Measurements from ENCODE around the gene STRN4.
"Not testable (repeated sequence)": the region's sequence is repeated elsewhere in the genome, so short reads cannot be mapped to it uniquely, and the experiment has no call there.

STRN4 gene

DNA sequence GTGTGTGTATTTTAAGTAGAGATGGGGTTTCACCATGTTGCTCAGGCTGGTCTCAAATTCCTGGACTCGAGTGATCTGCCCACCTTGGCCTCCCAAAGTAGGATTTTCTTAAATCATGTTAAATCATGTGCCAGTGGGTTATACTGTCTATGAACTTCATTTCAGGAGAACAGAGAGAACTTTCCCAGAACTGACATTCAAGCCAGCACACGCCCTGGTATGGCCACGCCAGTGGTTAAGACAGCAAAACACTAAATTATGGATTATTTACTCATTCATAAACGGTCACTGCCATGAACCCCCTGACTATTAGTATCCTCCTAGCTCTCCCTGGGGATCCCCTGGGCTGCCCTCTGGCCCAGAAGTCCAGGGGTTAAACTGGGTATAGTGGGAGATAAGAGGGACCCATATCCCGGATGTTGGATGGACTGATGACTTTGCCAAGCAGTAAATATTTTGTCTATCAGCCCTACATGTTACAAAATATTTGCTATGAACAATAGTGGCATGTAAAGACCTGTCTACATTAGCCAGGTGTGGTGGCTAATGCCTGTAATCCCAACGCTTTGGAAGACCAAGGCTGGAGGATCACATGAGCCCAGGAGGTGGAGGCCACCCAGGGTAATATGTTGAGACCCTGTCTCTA, 16.1 kb upstream of the STRN4 start:
- no peak for DNase-seq
- Histone ChIP-seq H3K27me3 (no peaks in the 10 kb centered on the region), H3K4me3 (ENCODE audit: low read depth, low read length) (no peak overlapping the region), H3K36me3 (peaks cover 3% of the 10 kb centered on the region; the same call in 1 of the 2 replicates), H3K9me3 (no peaks in the 10 kb centered on the region), H3K4me1 (no peaks in the 10 kb centered on the region)
- TF ChIP-seq CTCF (IDR thresholded peaks at IDR 0.05; ENCODE audit: low read depth, low read length) = no peak

GRCh38 chr19:46761418-46761831, 15.2 kb upstream of the STRN4 start:
- Histone ChIP-seq H3K4me3 (ENCODE audit: low read depth, low read length) (no peak overlapping the region), H3K27me3 (no peaks in the 10 kb centered on the region), H3K36me3 (peaks cover 3% of the 10 kb centered on the region; the same call in 1 of the 2 replicates), H3K4me1 (no peaks in the 10 kb centered on the region), H3K9me3 (no peaks in the 10 kb centered on the region)
- no peak for TF ChIP-seq CTCF (IDR thresholded peaks at IDR 0.05; ENCODE audit: low read depth, low read length)
- DNase-seq = no peak

GRCh38 chr19:46760897-46761296, 14.6 kb upstream of the STRN4 start:
- not testable (repeated sequence) for DNase-seq; H3K9me3 ChIP-seq; H3K36me3 ChIP-seq; H3K4me1 ChIP-seq; H3K27me3 ChIP-seq; H3K4me3 ChIP-seq (ENCODE audit: low read depth, low read length)

DNA sequence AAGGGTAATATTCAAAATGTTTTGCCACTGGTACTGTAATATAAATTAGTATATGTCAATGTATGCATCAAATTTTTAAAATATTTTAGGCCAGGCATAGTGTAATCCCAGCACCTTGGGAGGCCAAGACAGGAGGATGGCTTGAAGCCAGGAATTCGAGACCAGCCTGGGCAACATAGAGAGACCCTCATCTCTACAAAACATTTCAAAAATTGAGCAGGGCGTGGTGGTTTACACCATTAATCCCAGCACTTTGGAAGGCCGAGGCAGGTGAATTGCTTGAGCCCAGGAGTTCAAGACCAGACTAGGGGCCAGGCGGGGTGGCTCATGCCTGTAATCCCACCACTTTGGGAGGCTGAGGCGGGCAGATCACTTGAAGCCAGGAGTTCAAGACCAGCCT, 14.1 kb upstream of the STRN4 start:
- DNase-seq = no peak
- Histone ChIP-seq H3K27me3 (no peaks in the 10 kb centered on the region), H3K9me3 (no peaks in the 10 kb centered on the region), H3K36me3 (peaks cover 3% of the 10 kb centered on the region; the same call in 1 of the 2 replicates), H3K4me3 (ENCODE audit: low read depth, low read length) (no peak overlapping the region), H3K4me1 (no peaks in the 10 kb centered on the region)
- TF ChIP-seq CTCF (IDR thresholded peaks at IDR 0.05; ENCODE audit: low read depth, low read length) = no peak

GRCh38 chr19:46759817-46760333, 13.6 kb upstream of the STRN4 start:
- Histone ChIP-seq H3K36me3 (peaks cover 3% of the 10 kb centered on the region; the same call in 1 of the 2 replicates), H3K4me3 (ENCODE audit: low read depth, low read length) (no peak overlapping the region), H3K27me3 (no peaks in the 10 kb centered on the region), H3K4me1 (no peaks in the 10 kb centered on the region), H3K9me3 (no peaks in the 10 kb centered on the region)
- TF ChIP-seq CTCF (IDR thresholded peaks at IDR 0.05; ENCODE audit: low read depth, low read length) = no peak
- DNase-seq = no peak

- no peaks in the 10 kb centered on the region for H3K4me1 ChIP-seq
- no peaks in the 10 kb centered on the region for H3K9me3 ChIP-seq
- no peak for TF ChIP-seq CTCF (IDR thresholded peaks at IDR 0.05; ENCODE audit: low read depth, low read length)
- H3K36me3 ChIP-seq = peaks cover 3% of the 10 kb centered on the region; the same call in 1 of the 2 replicates
- H3K4me3 ChIP-seq (ENCODE audit: low read depth, low read length) = no peak overlapping the region
- DNase-seq = no peak
- no peaks in the 10 kb centered on the region for H3K27me3 ChIP-seq
Measured at GRCh38 chr19:46759206-46759605, 13.0 kb upstream of the STRN4 start.

Measured in BE2C (cell line).